GM19324 (cell line): ENCODE results near the gene AP3D1.
A peak's percentile ranks its signal among the peaks of the same experiment; 100 is the strongest.

Experiments
- ATAC-seq: cut with Tn5 transposase; IDR thresholded peaks from one replicate; pipeline ENCODE4 v1.9.1; 2021; ENCODE audit warnings: mild to moderate bottlenecking, moderate library complexity; ENCODE audit not compliant: unreplicated experiment, low FRiP score

Gene AP3D1

DNA sequence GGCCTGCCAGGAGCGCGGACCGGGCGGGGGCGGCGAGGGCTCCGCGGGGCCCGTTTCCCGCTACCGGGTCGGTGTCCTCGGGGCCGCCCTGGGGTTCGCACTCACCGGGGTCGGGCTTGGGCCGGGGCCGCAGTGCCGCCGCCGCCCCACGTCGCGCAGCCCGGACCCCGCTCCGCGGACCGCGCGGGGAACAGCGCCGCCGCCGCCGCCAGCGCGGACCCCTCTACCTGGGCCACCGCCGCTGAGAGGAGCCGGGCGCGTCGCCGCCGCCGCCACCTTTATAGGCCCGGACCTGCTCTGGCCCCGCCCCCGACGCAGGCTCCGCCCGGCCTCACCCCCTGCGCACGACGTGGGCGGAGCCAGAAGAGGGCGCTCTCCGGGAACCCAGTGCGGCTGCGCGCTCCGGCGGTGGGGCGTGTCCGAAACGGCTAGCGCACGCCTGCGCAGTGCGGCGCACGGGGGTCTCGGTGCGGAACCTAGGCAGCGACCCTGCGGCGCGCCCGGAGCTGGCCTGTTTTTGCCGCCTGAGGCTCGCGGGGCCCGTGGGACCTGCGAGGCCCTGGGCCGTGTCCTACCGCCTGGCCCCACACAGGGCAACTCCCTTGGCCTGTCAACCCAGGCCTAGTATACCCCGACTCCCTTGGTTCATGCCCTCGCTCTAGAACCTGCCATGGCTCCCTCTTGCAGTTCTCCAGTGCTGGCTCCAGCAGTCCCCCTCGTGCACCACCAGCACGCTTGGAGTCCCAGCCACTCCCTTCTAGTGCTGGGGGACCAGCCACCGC, 100.2 kb downstream of the AP3D1 start, which contains the start of gene MKNK2:
TSS of gene MKNK2 (minus strand) at position 254 of the 782 bp plus-strand sequence. CDS start 393 bp downstream, outside the sequence.
- ATAC-seq = peak; percentile 67
